ENCODE measurements around the gene TMEM91. TPM values are rescaled to one million over a fixed set of nuclear protein-coding genes. Genes with fewer than 3 reads are reported as not detected.

Gene TMEM91
- total and polyA plus RNA-seq, 2 of the 4 experiments (the other 2 are of a cell fraction): 1.4 to 4.8 TPM

DNA sequence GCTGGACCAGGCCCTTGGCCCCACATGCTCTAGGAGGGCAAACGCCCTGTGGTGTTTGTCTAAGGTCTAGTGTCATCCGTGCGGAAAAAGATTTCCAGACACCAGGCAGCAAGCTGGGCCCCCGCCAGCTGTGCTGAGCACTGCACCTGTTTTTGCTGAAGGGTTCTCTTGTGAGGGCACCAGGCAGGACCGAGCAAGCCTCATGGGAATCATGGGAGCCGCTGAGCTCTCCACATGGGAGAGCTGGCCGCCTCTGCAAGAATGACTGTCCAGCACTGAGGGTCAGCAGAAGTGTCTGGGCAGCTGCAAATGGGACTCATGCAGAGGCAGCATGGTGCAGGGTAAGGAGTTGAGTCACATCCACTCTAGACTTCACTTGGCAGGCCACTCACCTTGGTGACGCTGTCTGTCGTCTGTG is 38.8 kb downstream of the TMEM91 start:
- ATAC-seq (ENCODE audit: low read depth) (no peak), DNase-seq (no peak)
- H3K9me3 ChIP-seq (ENCODE audit: control insufficient read depth, insufficient read depth, low read length): no peaks in the 10 kb centered on the region
- H2BK20ac ChIP-seq (ENCODE audit: low read depth, low read length): no peak overlapping the region
- H3K27ac ChIP-seq (ENCODE audit: insufficient read depth, low read length): no peak overlapping the region
- in situ Hi-C loops (cut with MboI; ENCODE audit: low sequenced_read_pairs) (no loop called here), intact Hi-C loops (cut with micrococcal nuclease) (no loop called here), dilution Hi-C loops (cut with HindIII; ENCODE audit: low sequenced_read_pairs, unreplicated experiment) (no loop called here)
- H3K14ac ChIP-seq (replicated peaks; ENCODE audit: low read depth, low read length): no peak overlapping the region
- no peak overlapping the region for H3K56ac ChIP-seq (ENCODE audit: extremely low read depth, insufficient read depth, low read length)
- no TSS peak for BruUV-seq (replicated peaks)
- no peaks in the 10 kb centered on the region for H3K4me1 ChIP-seq (ENCODE audit: control insufficient read depth, insufficient read depth, low read length)
- ChIA-PET POLR2A (ENCODE audit: unreplicated experiment) (no interaction called here), CTCF (no interaction called here)
- no peak overlapping the region for H3K4me2 ChIP-seq (ENCODE audit: low read depth, low read length)
- no peak overlapping the region for H2BK120ac ChIP-seq (ENCODE audit: low read depth, low read length)
- H3K4ac ChIP-seq (ENCODE audit: low read depth, low read length): no peak overlapping the region
- H3K9ac ChIP-seq (ENCODE audit: low read depth, low read length): no peak overlapping the region
- no peak overlapping the region for H4K91ac ChIP-seq (ENCODE audit: insufficient read depth, low read depth, low read length)
- no peak overlapping the region for H2BK5ac ChIP-seq (ENCODE audit: low read depth, low read length, poor library complexity, severe bottlenecking)
- peaks cover 50% of the 10 kb centered on the region for H3K36me3 ChIP-seq (ENCODE audit: control insufficient read depth, insufficient read depth, low read length)
- no peak overlapping the region for H3K18ac ChIP-seq (ENCODE audit: low read depth, low read length)
- H4K8ac ChIP-seq (ENCODE audit: low read depth in 2 of 2, low read length in 2 of 2): no peak overlapping the region
- no peak overlapping the region for H2AFZ ChIP-seq (replicated peaks; ENCODE audit: low read length, poor library complexity)
- no peak overlapping the region for H4K5ac ChIP-seq (ENCODE audit: low read depth, low read length)
- no peak overlapping the region for H2BK15ac ChIP-seq (ENCODE audit: low read depth, low read length)
- no peaks in the 10 kb centered on the region for H3K27me3 ChIP-seq (ENCODE audit: control insufficient read depth, insufficient read depth, low read length)
- no peaks in the 10 kb centered on the region; the same call in 1 of the 2 replicates for H3K9me1 ChIP-seq (ENCODE audit: insufficient read depth, low read length)
- H3K23ac ChIP-seq (ENCODE audit: low read depth, low read length): no peak overlapping the region
- TF ChIP-seq MAFK (IDR thresholded peaks at IDR 0.05; ENCODE audit: low read depth, low read length): no peak
- TF ChIP-seq FOS (IDR thresholded peaks at IDR 0.05; ENCODE audit: low read depth, low read length): no peak
- TF ChIP-seq CEBPB (IDR thresholded peaks at IDR 0.05; ENCODE audit: low read depth, low read length): no peak
- TF ChIP-seq, protein P1, sequence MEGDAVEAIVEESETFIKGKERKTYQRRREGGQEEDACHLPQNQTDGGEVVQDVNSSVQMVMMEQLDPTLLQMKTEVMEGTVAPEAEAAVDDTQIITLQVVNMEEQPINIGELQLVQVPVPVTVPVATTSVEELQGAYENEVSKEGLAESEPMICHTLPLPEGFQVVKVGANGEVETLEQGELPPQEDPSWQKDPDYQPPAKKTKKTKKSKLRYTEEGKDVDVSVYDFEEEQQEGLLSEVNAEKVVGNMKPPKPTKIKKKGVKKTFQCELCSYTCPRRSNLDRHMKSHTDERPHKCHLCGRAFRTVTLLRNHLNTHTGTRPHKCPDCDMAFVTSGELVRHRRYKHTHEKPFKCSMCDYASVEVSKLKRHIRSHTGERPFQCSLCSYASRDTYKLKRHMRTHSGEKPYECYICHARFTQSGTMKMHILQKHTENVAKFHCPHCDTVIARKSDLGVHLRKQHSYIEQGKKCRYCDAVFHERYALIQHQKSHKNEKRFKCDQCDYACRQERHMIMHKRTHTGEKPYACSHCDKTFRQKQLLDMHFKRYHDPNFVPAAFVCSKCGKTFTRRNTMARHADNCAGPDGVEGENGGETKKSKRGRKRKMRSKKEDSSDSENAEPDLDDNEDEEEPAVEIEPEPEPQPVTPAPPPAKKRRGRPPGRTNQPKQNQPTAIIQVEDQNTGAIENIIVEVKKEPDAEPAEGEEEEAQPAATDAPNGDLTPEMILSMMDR (conservative IDR thresholded peaks at IDR 0.05; ENCODE audit: low read depth, low read length): no peak
- TF ChIP-seq NFE2L2 (IDR thresholded peaks at IDR 0.05; ENCODE audit: low read depth, low read length): no peak
- no peak for TF ChIP-seq RCOR1 (IDR thresholded peaks at IDR 0.05; ENCODE audit: insufficient replicate concordance, low read length)
- 91% methylated on average over 7 of the region's 9 CpGs; no CpG with 5 or more reads in 1 of the 2 experiments for WGBS, 2 experiments (ENCODE audit: extremely low coverage in 2 of 2, insufficient read length in 1 of 2)
- H3K4me3 ChIP-seq (ENCODE audit: insufficient read depth, low read depth, low read length): no peak overlapping the region
- H4K20me1 ChIP-seq (ENCODE audit: insufficient read depth, low read length): no peaks in the 10 kb centered on the region
- no peak overlapping the region for H2AK9ac ChIP-seq (replicated peaks; ENCODE audit: low read depth, low read length, poor library complexity)
- no peak overlapping the region for H2AK5ac ChIP-seq (ENCODE audit: low read depth, low read length)
- H3K79me1 ChIP-seq (ENCODE audit: low read depth in 1 of 2, low read length in 2 of 2): no peaks in the 10 kb centered on the region; a peak in 1 of 4 replicates
